B cell (primary cell): ENCODE results near the gene WWP2. TPM values are rescaled to one million over a fixed set of nuclear protein-coding genes. Genes with fewer than 3 reads are reported as not detected.

Experiments used
- ATAC-seq: fragments of 200-7000 bp; cut with Tn5 transposase; one replicate; pipeline ENCODE4 v1.10.0; 2021; ENCODE audit warnings: low read depth, mild to moderate bottlenecking, moderate number of reproducible peaks, moderate library complexity
- CTCF ChIA-PET: fragments of 350-600 bp; sonication (Branson Sonifier 250); formaldehyde crosslinking; loops from one replicate; lab custom pipeline; 2021; ENCODE audit warnings: antibody characterized with exemption, inconsistent platforms; lab: Charles Lee
- POLR2A ChIA-PET: fragments of 350-600 bp; sonication (Branson Sonifier 250); formaldehyde crosslinking; loops from one replicate; lab custom pipeline; 2021; ENCODE audit warnings: antibody characterized with exemption; lab: Charles Lee
- DNase-seq: peaks from one replicate; pipeline ENCODE4 v3.0.0; 2013
- H2AFZ ChIP-seq: 2 replicates; pipeline ENCODE4 v1.6.1; 2012; ENCODE audit warnings: mild to moderate bottlenecking, low read depth, low read length; ENCODE audit not compliant: insufficient read depth, poor library complexity, severe bottlenecking
- H3K27ac ChIP-seq, 2 donors: 1 replicate in 1 of 2; 2 replicates in 1 of 2; pipeline ENCODE4 v1.5.1; 2012 to 2013; ENCODE audit warnings: low read length in 2 of 2, mild to moderate bottlenecking in 2 of 2, moderate library complexity in 1 of 2
- H3K27me3 ChIP-seq, 4 experiments: fragments of 200-600 bp in 1 of 4; sonication (generic) in 1 of 4; replicated peaks in 1 of 4; 1 replicate in 2 of 4; 2 replicates in 2 of 4; pipeline versions ENCODE4 v1.6.1 to v1.7.0; 2013 to 2016; ENCODE audit warnings: low read length in 3 of 4, mild to moderate bottlenecking in 2 of 4, mixed read lengths in 1 of 4, moderate library complexity in 1 of 4; ENCODE audit not compliant: insufficient read depth in 4 of 4, control insufficient read depth in 3 of 4; ENCODE audit errors: control extremely low read depth in 1 of 4
- H3K36me3 ChIP-seq, 2 experiments: replicated peaks in 1 of 2; 1 replicate in 1 of 2; 2 replicates in 1 of 2; pipeline versions ENCODE4 v1.6.1 to v1.7.1; 2013; ENCODE audit warnings: low read length in 1 of 2; ENCODE audit not compliant: insufficient read depth in 2 of 2, control insufficient read depth in 1 of 2; ENCODE audit errors: control extremely low read depth in 1 of 2, extremely low read depth in 1 of 2
- H3K4me1 ChIP-seq, 2 donors: fragments of 200-600 bp in 1 of 2; sonication (generic) in 1 of 2; 1 replicate in 1 of 2; 2 replicates in 1 of 2; pipeline versions ENCODE4 v1.5.1 to v1.6.1; 2013 to 2017; ENCODE audit warnings: low read length in 2 of 2; ENCODE audit not compliant: control insufficient read depth in 2 of 2, insufficient read depth in 2 of 2
- H3K4me2 ChIP-seq: replicated peaks from 2 replicates; pipeline ENCODE3; 2012; ENCODE audit warnings: mild to moderate bottlenecking, low read depth, low read length; ENCODE audit not compliant: poor library complexity, severe bottlenecking
- H3K4me3 ChIP-seq, 5 experiments: fragments of 200-600 bp in 1 of 5; sonication (generic) in 1 of 5; 1 replicate in 3 of 5; 2 replicates in 2 of 5; pipeline versions ENCODE4 v1.5.1 to v1.7.0; 2011 to 2016; ENCODE audit warnings: low read length in 4 of 5, mild to moderate bottlenecking in 4 of 5, low read depth in 2 of 5, control low read depth in 1 of 5, moderate library complexity in 1 of 5; ENCODE audit not compliant: insufficient read depth in 1 of 5; ENCODE audit errors: control extremely low read depth in 1 of 5, extremely low read depth in 1 of 5
- H3K79me2 ChIP-seq: fragments of 200-600 bp; sonication (generic); one replicate; pipeline ENCODE4 v1.6.0; 2016; ENCODE audit warnings: low read length; ENCODE audit not compliant: control insufficient read depth, insufficient read depth
- H3K9ac ChIP-seq: fragments of 200-600 bp; sonication (generic); 2 replicates; pipeline ENCODE4 v1.6.1; 2017; ENCODE audit warnings: mild to moderate bottlenecking, low read length, moderate library complexity
- H3K9me3 ChIP-seq, 3 donors: one replicate each; pipeline versions ENCODE4 v1.6.1 to v1.7.1; 2013; ENCODE audit warnings: low read length in 2 of 3; ENCODE audit not compliant: control insufficient read depth in 2 of 3, insufficient read depth in 1 of 3; ENCODE audit errors: control extremely low read depth in 1 of 3
- H4K20me1 ChIP-seq: 2 replicates; pipeline ENCODE4 v1.6.0; 2012; ENCODE audit warnings: mild to moderate bottlenecking, low read length; ENCODE audit not compliant: insufficient read depth, control insufficient read depth, poor library complexity, severe bottlenecking
- H3K27ac Mint-ChIP-seq: one replicate; pipeline ENCODE4 v1.8.0; 2021; ENCODE audit warnings: mixed read lengths
- H3K27me3 Mint-ChIP-seq: one replicate; pipeline ENCODE4 v1.8.0; 2021; ENCODE audit warnings: mixed read lengths
- H3K4me1 Mint-ChIP-seq: one replicate; pipeline ENCODE4 v1.8.0; 2021; ENCODE audit warnings: mixed read lengths
- H3K4me3 Mint-ChIP-seq: one replicate; pipeline ENCODE4 v1.8.0; 2021; ENCODE audit warnings: mixed read lengths
- H3K9me3 Mint-ChIP-seq: one replicate; pipeline ENCODE4 v1.8.0; 2022; ENCODE audit warnings: mixed read lengths; ENCODE audit not compliant: insufficient read depth
- CTCF ChIP-seq: fragments of 200-600 bp; IDR thresholded peaks from one replicate; pipeline ENCODE4 v1.8.0; 2022; ENCODE audit warnings: antibody characterized with exemption, mild to moderate bottlenecking
- EZH2 ChIP-seq: IDR thresholded peaks from 2 replicates; pipeline ENCODE4 v1.6.1; 2012; ENCODE audit warnings: borderline replicate concordance, low read depth, mild to moderate bottlenecking, moderate library complexity, low read length; ENCODE audit not compliant: insufficient read depth, poor library complexity, severe bottlenecking
- WGBS: methylation state at CpG from one replicate; pipeline ENCODE4 v1.1.5; 2013; ENCODE audit warnings: missing lambda C conversion rate; ENCODE audit not compliant: insufficient coverage; 5-methylcytosine and 5-hydroxymethylcytosine counted together
- intact Hi-C: fragments of 100-400 bp; cut with micrococcal nuclease; formaldehyde crosslinking; loops from one replicate; pipeline ENCODE4 v1.10.0; 2022
- polyA plus RNA-seq: library from polyadenylated mRNA; depleted of rRNA; stranded (reverse); fragments of >200 nt; gene quantifications from 2 replicates; pipeline ENCODE4 v1.2.3, GENCODE V29; 2012
- total RNA-seq, 2 donors: library from RNA; stranded (reverse); fragments of 120-200 nt in 1 of 2; gene quantifications; 1 replicate in 1 of 2; 2 replicates in 1 of 2; pipeline versions ENCODE4 v1.2.3 to v1.2.4, GENCODE V29; 2013 to 2022

Gene WWP2
- total and polyA plus RNA-seq, 2 donors (not counting 1 experiment from before 2014, with no cell fraction given): 33.4 to 105 TPM

GRCh38 chr16:69938981-69939820 is 177.1 kb downstream of the WWP2 start:
- no peak for DNase-seq
- ChIA-PET CTCF (interaction anchor here (1.8 kb wide), 1 partner anchor 9 kb away, joined by 10 read pairs; no protein-coding TSS in a partner anchor), POLR2A (no interaction called here)
- H3K27ac Mint-ChIP-seq: no peak overlapping the region
- no peaks in the 10 kb centered on the region for H3K79me2 ChIP-seq
- no peaks in the 10 kb centered on the region for H3K27me3 Mint-ChIP-seq
- H3K9me3 Mint-ChIP-seq: no peaks in the 10 kb centered on the region
- no peaks in the 10 kb centered on the region for H3K4me1 Mint-ChIP-seq
- H3K27me3 ChIP-seq: no peaks in the 10 kb centered on the region
- peaks cover 1 to 77% of the 10 kb centered on the region in 2 experiments for H3K36me3 ChIP-seq
- TF ChIP-seq CTCF: no peak
- TF ChIP-seq EZH2: no peak
- no peaks in the 10 kb centered on the region for H3K9me3 ChIP-seq
- no peak overlapping the region for H3K4me2 ChIP-seq
- H3K4me1 ChIP-seq: no peaks in the 10 kb centered on the region
- no peak overlapping the region for H3K27ac ChIP-seq
- H2AFZ ChIP-seq: no peak overlapping the region
- no peak overlapping the region for H3K4me3 ChIP-seq
- no peak for ATAC-seq
- WGBS: 97% methylated on average over 27 of the region's 28 CpGs
- no peak overlapping the region for H3K9ac ChIP-seq
- H3K4me3 Mint-ChIP-seq: no peak overlapping the region
- no peaks in the 10 kb centered on the region for H4K20me1 ChIP-seq
- intact Hi-C loops: no loop called here
